COLO668 (cell line): ENCODE data around the gene LIMK2.
A peak's percentile ranks its signal among the peaks of the same experiment; 100 is the strongest.

Experiments used
- DNase-seq: peaks from one replicate; lab custom pipeline; 2025; ENCODE audit not compliant: unreplicated experiment; lab: John Stamatoyannopoulos, UW

LIMK2 gene

DNA sequence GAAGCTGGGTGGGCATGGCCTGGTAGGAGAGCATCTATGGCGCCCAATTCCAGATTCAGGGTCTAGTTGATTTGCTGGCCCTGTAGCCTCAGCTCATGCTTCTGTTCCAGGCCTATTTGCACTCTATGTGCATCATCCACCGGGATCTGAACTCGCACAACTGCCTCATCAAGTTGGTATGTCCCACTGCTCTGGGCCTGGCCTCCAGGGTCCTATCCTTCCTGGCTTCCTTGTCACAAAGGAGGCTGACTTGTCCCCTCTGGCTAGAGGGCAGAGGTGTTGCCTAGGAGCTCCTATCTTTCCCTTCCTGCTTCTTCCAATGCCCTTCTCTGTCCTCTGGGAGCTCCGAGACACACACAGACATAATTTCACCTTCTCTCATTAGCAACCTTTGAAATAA lies 58.9 kb downstream of the LIMK2 start:
- DNase-seq: no peak

DNA sequence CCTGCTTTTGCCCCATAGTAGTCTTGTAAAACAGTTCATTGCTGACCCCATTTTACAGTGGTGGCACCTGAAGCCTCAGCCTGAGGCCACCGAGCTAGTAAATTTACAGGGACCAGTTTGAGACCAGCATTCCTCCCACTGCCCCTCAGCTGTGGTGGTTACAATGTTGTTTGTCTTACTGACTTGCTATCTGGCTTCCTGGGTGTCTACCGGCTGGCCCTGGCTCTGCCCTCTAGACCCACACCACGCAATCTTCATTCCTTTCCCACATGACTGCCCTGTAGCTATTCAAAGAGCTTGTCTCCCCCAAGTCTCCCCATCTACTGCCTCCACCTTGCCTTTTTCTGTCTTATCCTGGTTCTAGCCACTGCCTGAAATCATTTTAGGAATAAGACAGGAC lies 59.4 kb downstream of the LIMK2 start:
- no peak for DNase-seq

GRCh38 chr22:31272522-31273446 lies 60.7 kb downstream of the LIMK2 start:
- DNase-seq: peak; percentile 40

- DNase-seq: no peak
These were observed 61.9 kb downstream of the LIMK2 start for GRCh38 chr22:31274017-31274416.

GRCh38 chr22:31275018-31275417 lies 62.9 kb downstream of the LIMK2 start:
- no peak for DNase-seq

- DNase-seq: no peak
These were observed 63.5 kb downstream of the LIMK2 start for GRCh38 chr22:31275576-31275975.

DNA sequence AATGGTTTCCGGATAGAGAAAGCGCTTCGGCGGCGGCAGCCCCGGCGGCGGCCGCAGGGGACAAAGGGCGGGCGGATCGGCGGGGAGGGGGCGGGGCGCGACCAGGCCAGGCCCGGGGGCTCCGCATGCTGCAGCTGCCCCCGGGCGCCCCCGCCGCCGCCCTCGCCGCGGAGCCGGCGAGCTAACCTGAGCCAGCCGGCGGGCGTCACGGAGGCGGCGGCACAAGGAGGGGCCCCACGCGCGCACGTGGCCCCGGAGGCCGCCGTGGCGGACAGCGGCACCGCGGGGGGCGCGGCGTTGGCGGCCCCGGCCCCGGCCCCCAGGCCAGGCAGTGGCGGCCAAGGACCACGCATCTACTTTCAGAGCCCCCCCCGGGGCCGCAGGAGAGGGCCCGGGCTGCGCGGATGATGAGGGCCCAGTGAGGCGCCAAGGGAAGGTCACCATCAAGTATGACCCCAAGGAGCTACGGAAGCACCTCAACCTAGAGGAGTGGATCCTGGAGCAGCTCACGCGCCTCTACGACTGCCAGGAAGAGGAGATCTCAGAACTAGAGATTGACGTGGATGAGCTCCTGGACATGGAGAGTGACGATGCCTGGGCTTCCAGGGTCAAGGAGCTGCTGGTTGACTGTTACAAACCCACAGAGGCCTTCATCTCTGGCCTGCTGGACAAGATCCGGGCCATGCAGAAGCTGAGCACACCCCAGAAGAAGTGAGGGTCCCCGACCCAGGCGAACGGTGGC lies 64.5 kb downstream of the LIMK2 start:
- no peak for DNase-seq

- no peak for DNase-seq
These were observed 65.6 kb downstream of the LIMK2 start for GRCh38 chr22:31277741-31278140.

- DNase-seq: no peak
These were observed 66.1 kb downstream of the LIMK2 start for GRCh38 chr22:31278151-31278621.

DNA sequence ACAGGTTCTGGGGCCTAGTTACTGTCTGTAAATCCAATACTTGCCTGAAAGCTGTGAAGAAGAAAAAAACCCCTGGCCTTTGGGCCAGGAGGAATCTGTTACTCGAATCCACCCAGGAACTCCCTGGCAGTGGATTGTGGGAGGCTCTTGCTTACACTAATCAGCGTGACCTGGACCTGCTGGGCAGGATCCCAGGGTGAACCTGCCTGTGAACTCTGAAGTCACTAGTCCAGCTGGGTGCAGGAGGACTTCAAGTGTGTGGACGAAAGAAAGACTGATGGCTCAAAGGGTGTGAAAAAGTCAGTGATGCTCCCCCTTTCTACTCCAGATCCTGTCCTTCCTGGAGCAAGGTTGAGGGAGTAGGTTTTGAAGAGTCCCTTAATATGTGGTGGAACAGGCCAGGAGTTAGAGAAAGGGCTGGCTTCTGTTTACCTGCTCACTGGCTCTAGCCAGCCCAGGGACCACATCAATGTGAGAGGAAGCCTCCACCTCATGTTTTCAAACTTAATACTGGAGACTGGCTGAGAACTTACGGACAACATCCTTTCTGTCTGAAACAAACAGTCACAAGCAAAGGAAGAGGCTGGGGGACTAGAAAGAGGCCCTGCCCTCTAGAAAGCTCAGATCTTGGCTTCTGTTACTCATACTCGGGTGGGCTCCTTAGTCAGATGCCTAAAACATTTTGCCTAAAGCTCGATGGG lies 66.7 kb downstream of the LIMK2 start:
- DNase-seq: no peak

DNA sequence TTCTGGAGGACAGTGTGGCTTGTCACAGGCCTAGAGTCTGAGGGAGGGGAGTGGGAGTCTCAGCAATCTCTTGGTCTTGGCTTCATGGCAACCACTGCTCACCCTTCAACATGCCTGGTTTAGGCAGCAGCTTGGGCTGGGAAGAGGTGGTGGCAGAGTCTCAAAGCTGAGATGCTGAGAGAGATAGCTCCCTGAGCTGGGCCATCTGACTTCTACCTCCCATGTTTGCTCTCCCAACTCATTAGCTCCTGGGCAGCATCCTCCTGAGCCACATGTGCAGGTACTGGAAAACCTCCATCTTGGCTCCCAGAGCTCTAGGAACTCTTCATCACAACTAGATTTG lies 67.2 kb downstream of the LIMK2 start:
- no peak for DNase-seq

DNA sequence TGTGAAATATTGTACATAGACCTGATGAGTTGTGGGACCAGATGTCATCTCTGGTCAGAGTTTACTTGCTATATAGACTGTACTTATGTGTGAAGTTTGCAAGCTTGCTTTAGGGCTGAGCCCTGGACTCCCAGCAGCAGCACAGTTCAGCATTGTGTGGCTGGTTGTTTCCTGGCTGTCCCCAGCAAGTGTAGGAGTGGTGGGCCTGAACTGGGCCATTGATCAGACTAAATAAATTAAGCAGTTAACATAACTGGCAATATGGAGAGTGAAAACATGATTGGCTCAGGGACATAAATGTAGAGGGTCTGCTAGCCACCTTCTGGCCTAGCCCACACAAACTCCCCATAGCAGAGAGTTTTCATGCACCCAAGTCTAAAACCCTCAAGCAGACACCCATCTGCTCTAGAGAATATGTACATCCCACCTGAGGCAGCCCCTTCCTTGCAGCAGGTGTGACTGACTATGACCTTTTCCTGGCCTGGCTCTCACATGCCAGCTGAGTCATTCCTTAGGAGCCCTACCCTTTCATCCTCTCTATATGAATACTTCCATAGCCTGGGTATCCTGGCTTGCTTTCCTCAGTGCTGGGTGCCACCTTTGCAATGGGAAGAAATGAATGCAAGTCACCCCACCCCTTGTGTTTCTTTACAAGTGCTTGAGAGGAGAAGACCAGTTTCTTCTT lies 67.9 kb downstream of the LIMK2 start:
- DNase-seq: no peak

GRCh38 chr22:31281733-31282132 lies 69.6 kb downstream of the LIMK2 start:
- DNase-seq: no peak

GRCh38 chr22:31282748-31283468 lies 70.8 kb downstream of the LIMK2 start:
- DNase-seq: no peak

- no peak for DNase-seq
These were observed 72.4 kb downstream of the LIMK2 start for GRCh38 chr22:31284281-31285155.

DNA sequence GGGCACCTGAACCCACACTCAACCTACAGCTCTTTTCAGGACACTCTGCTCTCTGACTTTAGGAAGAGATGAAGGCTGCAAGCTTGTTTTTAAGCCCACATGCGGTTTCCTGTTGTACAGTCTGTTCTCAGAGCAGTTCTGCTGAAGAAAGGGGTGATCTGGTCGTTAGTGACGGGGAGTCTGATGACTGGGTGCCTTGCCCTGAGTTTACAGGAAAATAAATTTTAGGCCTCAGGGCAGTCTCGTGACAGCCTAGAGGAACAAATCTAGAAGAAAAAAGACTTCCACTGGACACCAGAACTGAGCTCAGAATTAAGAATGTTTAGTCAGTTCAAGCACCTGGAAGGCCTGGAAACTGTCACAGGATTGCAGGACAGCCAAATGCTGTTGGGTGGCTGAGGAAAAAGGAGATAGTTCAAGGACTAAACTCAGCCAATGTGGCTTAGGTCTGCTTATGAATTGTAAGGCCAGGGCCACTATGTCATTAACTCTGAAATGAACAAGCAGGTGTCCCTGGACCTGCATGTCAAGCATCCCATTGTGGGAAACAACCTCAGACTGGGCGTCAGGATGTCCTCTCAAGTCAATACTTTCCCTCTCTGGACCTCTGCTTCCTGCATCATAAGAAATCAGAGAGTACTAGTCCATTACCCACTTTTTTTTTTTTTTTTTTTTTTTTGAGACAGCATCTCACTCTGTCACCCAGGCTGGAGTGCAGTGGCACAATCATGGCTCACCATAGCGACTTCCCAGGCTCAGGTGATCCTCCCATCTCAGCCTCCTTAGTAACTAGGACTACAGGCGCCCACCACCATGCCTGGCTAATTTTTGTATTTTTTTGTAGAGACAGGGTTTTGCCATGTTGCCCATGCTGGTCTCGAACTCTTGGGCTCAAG lies 74.5 kb downstream of the LIMK2 start:
- DNase-seq: no peak

DNA sequence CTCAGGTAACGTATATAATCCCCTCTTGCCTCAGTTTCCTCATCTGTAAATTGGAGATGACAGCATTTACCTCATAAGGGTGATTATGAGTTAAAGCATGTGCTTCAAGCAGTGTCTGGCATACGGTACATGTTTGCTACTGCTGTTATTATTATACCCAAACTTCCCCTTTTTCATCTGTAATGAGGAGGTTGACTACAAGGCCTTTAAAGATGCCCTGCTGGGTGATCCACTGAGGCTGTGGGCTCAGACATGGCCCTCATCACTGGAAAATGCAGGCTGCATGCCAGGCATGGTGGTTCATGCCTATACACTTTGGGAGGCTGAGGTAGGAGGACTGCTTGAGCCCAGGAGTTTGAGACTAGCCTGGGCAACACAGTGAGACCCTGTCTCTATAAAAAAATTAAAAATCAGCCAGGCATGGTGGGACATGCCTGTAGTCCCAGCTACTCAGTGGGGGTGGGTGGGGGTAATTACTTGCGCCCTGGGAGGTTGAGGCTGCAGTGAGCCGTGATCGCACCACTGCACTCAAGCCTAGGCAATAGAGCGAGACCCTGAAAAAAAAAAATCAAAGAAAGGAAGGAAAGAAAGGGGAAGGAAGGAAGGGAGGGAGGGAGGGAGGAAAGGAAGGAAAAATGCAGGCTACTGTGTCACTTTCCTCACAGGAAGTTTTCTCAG lies 75.9 kb downstream of the LIMK2 start:
- no peak for DNase-seq
